Activated CD4-positive, CD25-positive, alpha-beta regulatory T cell treated with anti-CD3 and anti-CD28 coated beads, Interleukin-2, amount 50 U/mL, for 72 hours (primary cell): ENCODE measurements around the gene CACNA1S.

Source experiments
- DNase-seq: peaks from one replicate; pipeline ENCODE4 v3.0.0; 2021

The CACNA1S gene

GRCh38 chr1:201025571-201026002 lies 86.6 kb downstream of the CACNA1S start:
- DNase-seq: no peak

GRCh38 chr1:201024625-201024998 lies 87.6 kb downstream of the CACNA1S start:
- no peak for DNase-seq

GRCh38 chr1:201023920-201024624 lies 88.2 kb downstream of the CACNA1S start:
- no peak for DNase-seq

GRCh38 chr1:201023517-201023902 lies 88.7 kb downstream of the CACNA1S start, which contains the start of gene KIF21B:
TSS of gene KIF21B (minus strand) at chr1:201023714. CDS start at chr1:201023383, 331 bp downstream.
- peak; percentile 90 for DNase-seq

- DNase-seq: no peak
Measured at GRCh38 chr1:201022820-201023516, 89.3 kb downstream of the CACNA1S start.

- DNase-seq: no peak
Measured at GRCh38 chr1:201022493-201022819, 89.8 kb downstream of the CACNA1S start.

GRCh38 chr1:201021630-201022492 lies 90.4 kb downstream of the CACNA1S start:
- DNase-seq: no peak

GRCh38 chr1:201020721-201021629 lies 91.3 kb downstream of the CACNA1S start:
- no peak for DNase-seq

GRCh38 chr1:201020040-201020591 lies 92.1 kb downstream of the CACNA1S start:
- DNase-seq: no peak

- DNase-seq: peak; percentile 83
Measured at GRCh38 chr1:201019321-201019977, 92.8 kb downstream of the CACNA1S start.

- no peak for DNase-seq
Measured at GRCh38 chr1:201017828-201018163, 94.4 kb downstream of the CACNA1S start.

- DNase-seq: no peak
Measured at GRCh38 chr1:201016943-201017827, 95.0 kb downstream of the CACNA1S start.

- no peak for DNase-seq
Measured at GRCh38 chr1:201016211-201016651, 96.0 kb downstream of the CACNA1S start.

- no peak for DNase-seq
Measured at GRCh38 chr1:201015551-201016091, 96.6 kb downstream of the CACNA1S start.

GRCh38 chr1:201014816-201015200 lies 97.4 kb downstream of the CACNA1S start:
- DNase-seq: no peak

GRCh38 chr1:201013991-201014815 lies 98.0 kb downstream of the CACNA1S start:
- DNase-seq: no peak

GRCh38 chr1:201013031-201013485 lies 99.2 kb downstream of the CACNA1S start:
- no peak for DNase-seq

- DNase-seq: no peak
Measured at GRCh38 chr1:201011616-201012015, 100.6 kb downstream of the CACNA1S start.

GRCh38 chr1:201009962-201010645 lies 102.1 kb downstream of the CACNA1S start:
- no peak for DNase-seq
